ENCODE results near the gene THRB.

DNA sequence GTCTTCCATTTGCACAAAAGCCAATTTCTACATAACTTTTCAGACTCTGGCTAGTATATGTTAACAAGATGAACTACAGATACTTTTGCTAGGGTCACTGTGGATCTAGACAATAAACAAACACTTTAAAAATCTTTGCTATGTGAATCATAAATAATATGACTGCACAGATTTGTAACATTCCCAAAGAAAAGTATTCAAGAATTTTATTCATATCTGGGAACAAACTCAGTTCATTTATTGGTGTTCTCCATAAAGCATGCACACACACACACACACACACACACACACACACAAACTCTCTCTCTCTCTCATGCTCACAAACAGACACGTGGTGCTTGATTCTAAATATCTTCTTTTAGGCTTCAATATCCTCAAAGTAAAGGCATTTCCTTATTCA is 18.8 kb upstream of the THRB start:
- TF ChIP-seq, protein P1, sequence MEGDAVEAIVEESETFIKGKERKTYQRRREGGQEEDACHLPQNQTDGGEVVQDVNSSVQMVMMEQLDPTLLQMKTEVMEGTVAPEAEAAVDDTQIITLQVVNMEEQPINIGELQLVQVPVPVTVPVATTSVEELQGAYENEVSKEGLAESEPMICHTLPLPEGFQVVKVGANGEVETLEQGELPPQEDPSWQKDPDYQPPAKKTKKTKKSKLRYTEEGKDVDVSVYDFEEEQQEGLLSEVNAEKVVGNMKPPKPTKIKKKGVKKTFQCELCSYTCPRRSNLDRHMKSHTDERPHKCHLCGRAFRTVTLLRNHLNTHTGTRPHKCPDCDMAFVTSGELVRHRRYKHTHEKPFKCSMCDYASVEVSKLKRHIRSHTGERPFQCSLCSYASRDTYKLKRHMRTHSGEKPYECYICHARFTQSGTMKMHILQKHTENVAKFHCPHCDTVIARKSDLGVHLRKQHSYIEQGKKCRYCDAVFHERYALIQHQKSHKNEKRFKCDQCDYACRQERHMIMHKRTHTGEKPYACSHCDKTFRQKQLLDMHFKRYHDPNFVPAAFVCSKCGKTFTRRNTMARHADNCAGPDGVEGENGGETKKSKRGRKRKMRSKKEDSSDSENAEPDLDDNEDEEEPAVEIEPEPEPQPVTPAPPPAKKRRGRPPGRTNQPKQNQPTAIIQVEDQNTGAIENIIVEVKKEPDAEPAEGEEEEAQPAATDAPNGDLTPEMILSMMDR (IDR thresholded peaks at IDR 0.05) = no peak
- TF ChIP-seq POLR2A (IDR thresholded peaks at IDR 0.05) (no peak), POLR2AphosphoS5 (IDR thresholded peaks at IDR 0.05) (no peak), EP300 (IDR thresholded peaks at IDR 0.05) (no peak)
